Posterior vena cava (tissue), 2 donors: ENCODE data around the gene NEU2. TPM values are rescaled to one million over a fixed set of nuclear protein-coding genes. Genes with fewer than 3 reads are reported as not detected.
A peak's percentile ranks its signal among the peaks of the same experiment; 100 is the strongest.

ENCODE experiments used
- DNase-seq: peaks from one replicate; pipeline ENCODE4 v3.0.0-alpha.2; 2020; ENCODE audit warnings: low spot score
- intact Hi-C, 2 donors: fragments of 100-400 bp; cut with DNase I; formaldehyde crosslinking; loops; one replicate each; pipeline versions ENCODE4 v1.14.1 to v1.14.2; 2022 to 2023
- long read RNA-seq, 2 donors: library from polyadenylated mRNA; unstranded; transcript quantifications; one replicate each; pipeline ENCODE4 v2.0.0, GENCODE V29; 2020 to 2021
- total RNA-seq, 2 donors: library from RNA; stranded (reverse); fragmentation: NEBNext Ultra II Directional; extraction: Animal tissue kit (Norgen Biotek cat#: 25700); gene quantifications; one replicate each; pipeline ENCODE4 v1.2.1, GENCODE V29; 2021
- donor health status: DM: yes; HTN: yes; CAD: no.
- donor health status: DM: yes; HTN: yes; CAD: no.

The NEU2 gene
- not detected for total RNA-seq
- long read RNA-seq, donor 1, result 0 reads
- long read RNA-seq, donor 2, result 0 reads

- peak; percentile 29 for DNase-seq
- intact Hi-C loops, result loop anchor here in 1 of 2 donors (10.0 kb wide), 1 partner anchor 158 kb away; the partner anchor contains the start of gene SNORC
These were observed at the start of gene NEU2 for GRCh38 chr2:233032551-233033320. Gene NEU2 (plus strand): TSS chr2:233032672. CDS start chr2:233032672, 0 bp downstream.

DNA sequence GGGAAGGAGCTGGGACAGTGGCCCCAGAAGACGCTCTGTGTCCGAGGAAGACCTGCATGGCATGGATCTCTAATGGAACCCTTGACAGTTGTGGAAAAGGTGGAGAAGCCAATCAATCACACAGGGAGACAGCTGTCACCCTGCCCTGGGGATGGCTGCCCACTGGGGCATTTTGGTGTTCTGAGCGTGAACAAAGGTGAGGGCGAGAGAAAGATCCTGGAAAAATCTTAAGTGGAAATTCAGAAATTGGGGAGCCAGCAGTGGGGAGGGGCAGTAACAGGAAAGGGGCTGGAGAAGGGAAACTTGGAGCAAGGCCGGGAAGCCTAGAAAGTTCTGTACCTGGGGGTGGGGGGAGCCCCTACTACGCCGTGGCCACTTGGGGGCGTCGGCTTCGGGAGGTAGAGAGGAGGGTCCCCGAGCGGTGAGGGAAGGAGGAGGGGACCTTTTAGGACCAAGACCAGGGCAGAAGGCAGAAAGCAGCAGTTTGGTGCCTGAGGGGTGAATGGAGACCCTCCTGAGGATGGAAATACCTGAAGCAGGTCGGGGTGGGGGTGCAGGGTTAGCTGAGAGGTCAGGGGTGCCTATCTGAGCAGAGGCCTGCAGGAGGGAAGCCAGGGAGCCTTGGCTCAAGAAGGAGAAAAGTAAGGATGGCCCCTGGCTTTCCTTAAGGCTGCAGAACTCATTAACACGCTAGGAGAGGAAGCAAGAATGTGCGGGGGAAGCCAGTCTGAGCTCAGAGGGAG, 49.4 kb upstream of the NEU2 start:
- intact Hi-C loops, result no loop called here
- peak; percentile 69 for DNase-seq

GRCh38 chr2:232983669-232984140, 48.8 kb upstream of the NEU2 start:
- intact Hi-C loops, result no loop called here
- peak; percentile 15 for DNase-seq

DNA sequence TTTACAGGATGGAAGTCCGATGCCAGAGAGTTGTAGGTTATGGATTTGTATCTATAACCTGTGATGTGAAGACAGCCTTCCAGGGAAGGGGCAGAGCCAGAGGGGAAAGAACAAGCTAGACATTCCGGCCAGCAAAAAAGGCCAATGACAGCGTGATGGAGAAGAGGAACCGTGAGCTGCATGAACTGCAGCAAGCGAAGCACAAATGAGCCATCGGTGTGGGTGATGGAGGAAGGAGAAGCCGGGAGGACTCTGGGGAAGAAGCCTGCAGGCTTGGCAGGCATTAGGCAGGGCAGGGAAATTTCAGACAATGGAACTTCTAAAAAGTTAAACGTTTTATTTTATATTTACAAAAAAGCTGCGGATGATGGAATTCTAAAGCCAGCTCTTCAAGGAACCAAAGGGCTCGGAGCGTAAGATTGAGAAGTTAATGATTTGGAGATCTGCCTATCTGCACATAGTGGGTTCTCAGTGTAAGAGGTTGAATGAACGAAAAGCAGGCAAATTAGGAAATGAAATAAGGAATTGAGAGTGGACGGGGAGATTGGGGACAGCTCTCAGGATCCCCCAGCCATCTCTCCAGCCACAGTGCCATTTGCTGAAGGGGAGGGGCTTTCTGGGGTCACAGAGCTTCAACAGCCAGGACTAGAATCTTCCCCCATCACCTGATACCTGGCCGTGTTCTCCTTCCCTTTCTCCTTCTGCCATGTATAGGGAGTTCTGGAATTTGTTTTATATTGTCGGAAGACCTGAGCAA, 47.8 kb upstream of the NEU2 start:
- intact Hi-C loops, result no loop called here
- DNase-seq, result peak; percentile 12

DNA sequence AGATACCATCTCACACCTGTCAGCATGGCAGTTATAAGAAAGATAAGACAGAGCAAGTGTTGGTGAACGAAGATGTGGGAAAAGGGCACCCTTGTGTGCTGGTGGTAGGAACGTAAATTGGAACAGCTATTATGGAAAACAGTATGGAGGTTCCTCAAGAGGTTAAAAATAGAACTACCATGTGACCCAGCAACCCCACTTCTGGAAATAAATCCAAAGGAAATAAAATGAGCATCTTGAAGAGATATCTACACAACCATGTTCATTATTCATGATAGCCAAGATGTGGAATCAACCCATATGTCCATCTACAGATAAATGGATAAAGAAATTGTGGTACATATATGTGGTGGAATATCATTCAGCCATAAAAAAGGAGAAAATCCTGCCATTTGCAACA, 46.3 kb upstream of the NEU2 start:
- DNase-seq, result no peak
- intact Hi-C loops, result no loop called here

DNA sequence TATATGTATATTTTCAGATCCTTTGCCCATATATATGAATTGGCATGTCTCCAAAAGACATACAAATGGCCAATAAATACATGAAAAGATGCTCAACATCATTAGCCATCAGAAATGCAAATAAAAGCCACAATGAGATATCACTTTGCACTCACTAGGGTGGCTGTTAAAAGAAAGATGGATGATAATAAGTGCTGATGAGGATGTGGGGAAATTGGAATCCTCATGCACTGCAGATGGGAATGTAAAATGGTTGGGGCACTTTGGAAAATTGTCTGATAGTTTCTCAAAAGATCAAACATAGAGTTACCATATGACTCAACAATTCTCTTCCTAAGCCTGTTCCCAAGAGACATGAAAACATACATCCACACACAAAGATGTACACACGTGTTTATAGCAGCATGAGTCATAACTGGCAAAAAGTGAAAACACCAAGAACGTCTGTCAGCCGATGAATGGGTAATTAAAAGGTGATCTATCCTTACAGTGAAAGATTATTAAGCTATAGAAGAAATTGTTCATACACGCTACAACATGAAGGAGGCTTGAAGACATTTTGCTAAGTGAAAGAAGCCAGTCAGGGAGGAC, 39.1 kb upstream of the NEU2 start:
- intact Hi-C loops, result loop anchor here in 1 of 2 donors (5.0 kb wide), 1 partner anchor 371 kb away; no protein-coding TSS in a partner anchor
- DNase-seq, result no peak

DNA sequence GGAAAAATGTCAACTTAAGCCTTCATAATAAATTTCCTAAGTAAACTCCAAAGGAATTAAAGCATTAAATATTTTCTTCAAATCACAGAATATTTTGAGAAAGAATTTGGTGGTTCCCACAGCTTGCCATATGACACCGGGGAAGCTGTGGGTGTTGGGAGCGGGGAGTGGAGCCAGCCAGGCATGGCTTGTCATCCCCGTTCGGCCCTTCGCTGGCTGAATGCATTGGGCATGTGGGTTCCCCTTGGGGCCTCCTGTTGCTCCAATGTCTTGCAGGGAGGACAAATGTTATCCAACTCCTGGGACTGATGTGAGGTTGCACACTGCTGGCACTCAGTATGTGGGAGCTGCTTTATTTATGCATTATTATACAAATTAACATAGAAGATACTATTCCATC, 38.0 kb upstream of the NEU2 start:
- intact Hi-C loops, result loop anchor here in 1 of 2 donors (5.0 kb wide), 1 partner anchor 372 kb away; no protein-coding TSS in a partner anchor
- DNase-seq, result peak; percentile 66

GRCh38 chr2:232997749-232998665, 34.5 kb upstream of the NEU2 start:
- intact Hi-C loops, result no loop called here
- DNase-seq, result peak; percentile 75

DNA sequence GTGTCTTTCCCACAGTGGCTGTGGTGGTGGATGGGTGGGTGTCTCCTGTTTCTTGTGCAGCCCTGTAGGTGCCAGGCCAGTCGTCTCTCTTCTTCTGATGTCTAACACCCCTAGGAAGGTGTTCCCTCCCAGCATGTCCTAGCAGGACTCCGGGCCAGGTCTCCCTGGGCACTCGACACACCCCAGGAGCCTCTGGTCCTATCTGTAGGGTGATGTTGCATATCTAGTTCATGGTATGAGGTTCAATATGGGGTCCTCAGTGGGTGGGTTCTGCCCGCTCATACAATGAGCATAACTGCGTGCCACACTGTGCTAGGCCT, 33.8 kb upstream of the NEU2 start:
- DNase-seq, result no peak
- intact Hi-C loops, result no loop called here

DNA sequence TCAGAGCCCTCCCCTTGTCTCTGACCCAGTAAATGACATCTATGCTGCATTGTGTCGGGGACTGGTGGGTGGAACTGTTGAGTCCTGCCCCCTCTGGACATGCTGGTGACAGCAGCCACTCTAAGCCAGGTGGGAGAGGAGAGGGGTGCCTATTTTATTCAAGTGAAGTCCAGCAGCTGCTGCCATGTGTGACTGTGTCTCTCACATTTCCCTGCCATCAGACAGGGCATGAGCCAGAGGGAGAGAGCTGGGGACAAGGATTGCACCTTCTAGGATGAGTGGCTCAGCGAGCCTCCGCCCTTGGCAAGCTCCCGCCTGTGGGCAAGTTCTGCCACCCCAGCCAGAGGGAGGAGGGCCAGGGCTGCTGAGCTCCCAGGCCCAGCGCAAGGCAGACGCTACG, 33.1 kb upstream of the NEU2 start:
- intact Hi-C loops, result no loop called here
- DNase-seq, result peak; percentile 73

GRCh38 chr2:233000886-233001750, 31.4 kb upstream of the NEU2 start:
- DNase-seq, result peak; percentile 75
- intact Hi-C loops, result no loop called here

- intact Hi-C loops, result no loop called here
These were observed 29.4 kb upstream of the NEU2 start for GRCh38 chr2:233002829-233003657.

DNA sequence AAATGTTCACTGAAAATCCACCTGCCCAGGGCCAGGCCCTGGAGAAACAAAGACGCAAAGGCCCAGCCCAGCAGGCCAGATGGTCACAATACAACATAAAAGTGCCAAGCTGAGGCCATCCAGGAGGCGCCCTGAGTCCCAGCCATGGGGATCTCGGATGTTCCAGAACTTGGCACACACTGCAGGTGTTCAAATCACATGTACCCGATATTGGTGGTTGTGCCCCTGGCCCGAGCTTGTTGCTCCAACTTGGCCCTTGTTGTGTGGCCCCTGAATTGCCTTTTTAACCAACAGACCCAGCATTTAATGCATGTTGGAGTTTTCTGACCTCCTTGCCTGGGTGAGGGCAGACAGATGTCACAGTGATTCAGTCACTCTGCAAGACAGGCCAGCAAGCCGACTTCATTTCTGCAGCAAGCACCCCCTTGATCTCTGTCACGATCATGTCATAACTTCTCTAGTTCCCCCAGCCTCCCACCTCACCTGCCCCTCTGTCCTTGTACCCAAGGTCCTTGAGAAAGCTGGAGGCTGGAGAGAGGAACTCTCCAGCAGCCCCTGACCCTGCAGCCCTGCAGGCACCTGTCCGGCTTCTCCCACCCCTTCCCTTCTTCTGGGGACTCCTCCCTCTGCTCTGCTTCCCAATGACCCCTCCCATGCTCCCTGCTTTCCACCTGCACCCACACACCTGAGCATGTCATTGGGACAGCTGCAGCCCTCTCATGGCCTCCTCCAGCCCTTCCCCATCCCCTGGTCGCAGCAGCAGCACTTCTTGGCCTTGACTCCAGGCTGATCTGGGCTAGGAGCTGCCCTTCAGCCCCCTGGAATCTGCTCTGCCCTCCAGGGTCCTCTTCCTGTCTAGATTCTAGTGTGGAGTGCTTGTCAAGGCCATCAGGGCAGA, 28.6 kb upstream of the NEU2 start:
- intact Hi-C loops, result no loop called here
- peak; percentile 51 for DNase-seq

More at GRCh38 chr2:233002829-233003657, 29.4 kb upstream of the NEU2 start:
- peak; percentile 62 for DNase-seq

- peak; percentile 24 for DNase-seq
- intact Hi-C loops, result no loop called here
These were observed 27.4 kb upstream of the NEU2 start for GRCh38 chr2:233005096-233005495.

DNA sequence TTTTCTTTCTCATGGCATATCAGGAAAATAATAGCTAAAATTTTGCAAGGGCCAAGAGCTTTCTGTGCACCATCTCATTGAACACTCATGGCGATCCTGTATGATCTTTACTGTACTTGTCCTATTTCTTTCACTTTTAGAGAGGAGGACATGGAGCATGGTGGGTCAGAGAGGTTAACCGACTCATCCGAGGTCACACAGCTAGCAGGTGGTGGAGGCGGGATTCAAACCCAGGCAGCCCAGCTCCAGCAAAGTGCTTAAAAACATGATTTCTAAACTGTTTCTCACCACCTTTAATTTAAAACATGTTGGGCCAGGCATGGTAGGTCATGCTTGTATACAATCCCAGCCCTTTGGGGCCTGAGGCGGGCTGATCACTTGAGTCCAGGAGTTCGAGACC, 25.8 kb upstream of the NEU2 start:
- peak; percentile 35 for DNase-seq

DNA sequence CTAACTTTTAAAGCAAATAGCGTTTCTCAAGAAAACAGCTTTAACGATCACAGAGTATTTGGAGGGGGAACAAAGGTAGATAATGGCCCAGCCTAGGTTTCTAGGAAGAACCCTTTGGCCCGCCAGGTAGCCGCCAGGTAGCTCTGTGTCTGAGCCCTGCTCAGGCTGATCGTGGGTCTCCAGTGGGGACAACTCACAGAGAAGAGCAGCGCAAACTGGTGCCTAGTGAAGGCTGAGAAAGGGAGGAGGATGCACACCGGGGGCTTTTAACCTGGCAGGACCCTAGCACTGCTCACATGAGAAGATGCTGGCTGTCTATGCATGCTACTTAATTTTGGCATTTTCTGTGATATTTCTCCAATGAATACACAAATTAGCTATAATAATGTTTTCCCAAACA, 25.2 kb upstream of the NEU2 start:
- DNase-seq, result peak; percentile 51
- intact Hi-C loops, result no loop called here

More for the DNA sequence above, 25.8 kb upstream of the NEU2 start:
- intact Hi-C loops, result no loop called here
